CD4-positive, alpha-beta T cell treated with Interleukin-6 at 100 ng/mL for 8 hours (primary cell): ENCODE data around the gene SLIT3.
A peak's percentile ranks its signal among the peaks of the same experiment; 100 is the strongest.
"Not testable (repeated sequence)": the region's sequence is repeated elsewhere in the genome, so short reads cannot be mapped to it uniquely, and the experiment has no call there.

Experiments
- DNase-seq: peaks from one replicate; pipeline ENCODE4 v3.0.0-alpha.2; 2020; ENCODE audit warnings: mixed read lengths, low spot score

Gene SLIT3

GRCh38 chr5:168645195-168645594 is 655.7 kb downstream of the SLIT3 start:
- no peak for DNase-seq

- no peak for DNase-seq
Observed at GRCh38 chr5:168642019-168642418, 658.9 kb downstream of the SLIT3 start.

GRCh38 chr5:168638846-168639245 is 662.1 kb downstream of the SLIT3 start:
- DNase-seq: not testable (repeated sequence)

- no peak for DNase-seq
Observed at GRCh38 chr5:168637793-168638192, 663.1 kb downstream of the SLIT3 start.

GRCh38 chr5:168637281-168637680 is 663.7 kb downstream of the SLIT3 start:
- DNase-seq: no peak

GRCh38 chr5:168630958-168631357 is 670.0 kb downstream of the SLIT3 start:
- DNase-seq: not testable (repeated sequence)

GRCh38 chr5:168624850-168625364 is 676.0 kb downstream of the SLIT3 start:
- no peak for DNase-seq

GRCh38 chr5:168620807-168621206 is 680.1 kb downstream of the SLIT3 start:
- no peak for DNase-seq

GRCh38 chr5:168614661-168615060 is 686.3 kb downstream of the SLIT3 start:
- DNase-seq: no peak

GRCh38 chr5:168613996-168614395 is 686.9 kb downstream of the SLIT3 start:
- no peak for DNase-seq

- DNase-seq: no peak
Observed at GRCh38 chr5:168613396-168613795, 687.5 kb downstream of the SLIT3 start.

- peak; percentile 35 for DNase-seq
Observed at GRCh38 chr5:168612996-168613395, 687.9 kb downstream of the SLIT3 start.

- DNase-seq: no peak
Observed at GRCh38 chr5:168612123-168612522, 688.8 kb downstream of the SLIT3 start.
